ENCODE data around the gene MESP1.

Gene MESP1

DNA sequence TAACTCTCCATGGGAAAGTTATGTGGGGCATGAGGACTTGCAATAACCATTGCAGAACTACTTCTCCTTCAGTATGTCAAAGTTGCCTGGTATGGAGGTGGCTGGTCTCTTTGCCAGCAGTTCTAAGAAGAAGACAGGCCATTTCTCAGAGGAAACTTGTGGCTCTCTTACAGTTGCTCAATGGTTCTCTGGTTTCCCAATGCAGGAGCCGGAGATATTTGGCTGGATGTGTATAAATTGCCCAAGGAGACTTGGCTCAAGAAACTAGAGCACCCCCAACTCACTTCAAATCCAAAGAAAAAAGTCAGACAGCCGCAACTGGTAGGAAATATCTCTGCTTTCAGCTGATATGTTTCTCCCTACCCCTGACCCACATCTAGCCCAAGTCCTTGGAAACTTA lies 36.3 kb downstream of the MESP1 start:
- no peak for DNase-seq (ENCODE audit: low spot score)

DNA sequence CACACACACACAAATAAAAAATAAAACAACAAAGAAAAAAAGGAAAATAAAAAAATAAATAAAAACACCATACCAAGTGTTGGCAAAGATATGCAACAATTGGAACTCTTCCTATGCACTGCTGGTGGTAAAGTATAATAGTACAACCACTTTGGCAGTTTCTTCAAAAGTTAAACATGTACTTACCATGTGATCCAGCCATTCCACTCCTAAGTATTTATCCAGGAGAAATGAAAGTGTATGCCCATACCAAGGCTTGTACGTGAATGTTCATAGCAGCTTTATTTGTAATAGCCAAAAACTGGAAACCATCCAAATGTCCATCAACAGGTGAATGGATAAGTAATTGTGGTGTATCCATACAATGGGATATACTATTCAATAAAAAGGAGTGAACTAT lies 43.5 kb downstream of the MESP1 start:
- no peak for DNase-seq (ENCODE audit: low spot score)

DNA sequence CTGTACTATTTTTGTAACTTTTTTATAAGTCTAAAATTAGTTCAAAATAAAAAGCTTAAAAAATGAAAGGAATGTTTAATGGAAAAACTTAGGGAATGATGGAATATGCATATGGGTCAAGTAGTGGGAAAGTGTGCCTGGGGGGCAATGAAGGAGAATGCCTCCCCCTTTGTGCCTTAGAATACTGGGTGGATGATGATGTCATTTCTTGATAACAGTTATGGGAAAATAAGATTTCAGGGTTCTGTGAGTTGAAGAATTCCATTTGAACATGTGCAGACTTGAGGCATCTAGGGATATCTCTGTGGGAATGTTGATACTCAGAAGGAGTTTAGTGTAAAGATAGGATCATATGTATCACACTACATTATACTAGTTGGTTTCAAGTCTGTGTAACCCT lies 46.6 kb downstream of the MESP1 start:
- no peak for DNase-seq (ENCODE audit: low spot score)

All from GM03348 (cell line).